ENCODE results near the gene RNF14. TPM values are rescaled to one million over a fixed set of nuclear protein-coding genes. Genes with fewer than 3 reads are reported as not detected.

The RNF14 gene
- total RNA-seq, 2 donors from 2014 or later, result 27.5 to 33.0 TPM

- Mint-ChIP-seq H3K36me3 (ENCODE audit: low read depth) (peaks cover 62% of the 10 kb centered on the region), H3K4me1 (no peaks in the 10 kb centered on the region), H3K27ac (no peak overlapping the region), H3K4me3 (no peak overlapping the region), H3K27me3 (ENCODE audit: insufficient read depth) (no peaks in the 10 kb centered on the region), H3K9me3 (no peaks in the 10 kb centered on the region)
- WGBS, 2 experiments (ENCODE audit: insufficient coverage in 1 of 2, insufficient read length in 1 of 2), result 98 to 100% methylated on average over 4 to 6 of the region's 6 CpGs
- no peak for DNase-seq
- Histone ChIP-seq H3K4me1 (ENCODE audit: control insufficient read depth, insufficient read depth, low read length) (no peaks in the 10 kb centered on the region), H3K4me3 (ENCODE audit: low read length) (no peak overlapping the region), H3K9me3 (ENCODE audit: control insufficient read depth, low read length) (no peaks in the 10 kb centered on the region), H3K36me3 (ENCODE audit: control insufficient read depth, insufficient read depth, low read length) (peaks cover 88% of the 10 kb centered on the region), H3K27me3 (ENCODE audit: control insufficient read depth, insufficient read depth, low read length, poor library complexity, severe bottlenecking) (no peaks in the 10 kb centered on the region), H3K27ac (ENCODE audit: low read depth, low read length) (no peak overlapping the region), H3K9ac (ENCODE audit: extremely low read depth, low read length, poor library complexity, severe bottlenecking) (no peak overlapping the region)
- TF ChIP-seq CTCF (conservative IDR thresholded peaks at IDR 0.05), result no peak
Measured at GRCh38 chr5:141976176-141976575, 7.3 kb downstream of the RNF14 start.

- Histone ChIP-seq H3K4me1 (ENCODE audit: control insufficient read depth, insufficient read depth, low read length) (no peaks in the 10 kb centered on the region), H3K9me3 (ENCODE audit: control insufficient read depth, low read length) (no peaks in the 10 kb centered on the region), H3K9ac (ENCODE audit: extremely low read depth, low read length, poor library complexity, severe bottlenecking) (no peak overlapping the region), H3K27ac (ENCODE audit: low read depth, low read length) (no peak overlapping the region), H3K27me3 (ENCODE audit: control insufficient read depth, insufficient read depth, low read length, poor library complexity, severe bottlenecking) (no peaks in the 10 kb centered on the region), H3K4me3 (ENCODE audit: low read length) (no peak overlapping the region), H3K36me3 (ENCODE audit: control insufficient read depth, insufficient read depth, low read length) (peaks cover 93% of the 10 kb centered on the region)
- Mint-ChIP-seq H3K9me3 (no peaks in the 10 kb centered on the region), H3K36me3 (ENCODE audit: low read depth) (peaks cover 66% of the 10 kb centered on the region), H3K4me1 (no peaks in the 10 kb centered on the region), H3K27me3 (ENCODE audit: insufficient read depth) (no peaks in the 10 kb centered on the region), H3K27ac (no peak overlapping the region), H3K4me3 (no peak overlapping the region)
- TF ChIP-seq CTCF (conservative IDR thresholded peaks at IDR 0.05), result no peak
- no peak for DNase-seq
Measured at GRCh38 chr5:141978389-141978788, 9.5 kb downstream of the RNF14 start.

GRCh38 chr5:141982626-141983025, 13.7 kb downstream of the RNF14 start:
- H3K9me3 Mint-ChIP-seq, result no peaks in the 10 kb centered on the region
- H3K27ac Mint-ChIP-seq, result no peak overlapping the region
- H3K36me3 ChIP-seq (ENCODE audit: control insufficient read depth, insufficient read depth, low read length), result peaks cover 95% of the 10 kb centered on the region

More at GRCh38 chr5:141982626-141983025, 13.7 kb downstream of the RNF14 start:
- no peak overlapping the region for H3K9ac ChIP-seq (ENCODE audit: extremely low read depth, low read length, poor library complexity, severe bottlenecking)
- no peaks in the 10 kb centered on the region for H3K4me1 Mint-ChIP-seq
- H3K4me3 Mint-ChIP-seq, result no peak overlapping the region
- H3K9me3 ChIP-seq (ENCODE audit: control insufficient read depth, low read length), result no peaks in the 10 kb centered on the region
- peaks cover 68% of the 10 kb centered on the region for H3K36me3 Mint-ChIP-seq (ENCODE audit: low read depth)
- H3K27me3 Mint-ChIP-seq (ENCODE audit: insufficient read depth), result no peaks in the 10 kb centered on the region
- H3K27me3 ChIP-seq (ENCODE audit: control insufficient read depth, insufficient read depth, low read length, poor library complexity, severe bottlenecking), result no peaks in the 10 kb centered on the region
- no peak for DNase-seq
- no peak overlapping the region for H3K27ac ChIP-seq (ENCODE audit: low read depth, low read length)
- no peaks in the 10 kb centered on the region for H3K4me1 ChIP-seq (ENCODE audit: control insufficient read depth, insufficient read depth, low read length)
- no peak overlapping the region for H3K4me3 ChIP-seq (ENCODE audit: low read length)
- TF ChIP-seq CTCF (conservative IDR thresholded peaks at IDR 0.05), result no peak
- 50 to 57% methylated on average over 2 of the region's 2 CpGs for WGBS, 2 experiments (ENCODE audit: insufficient coverage in 1 of 2, insufficient read length in 1 of 2)
